HTERT RPE-1 (cell line): ENCODE data around the gene OR52E2.
"Not testable (repeated sequence)": the region's sequence is repeated elsewhere in the genome, so short reads cannot be mapped to it uniquely, and the experiment has no call there.

Source experiments
- in situ Hi-C: fragments of 300-500 bp; cut with MboI; formaldehyde crosslinking; loops from 4 replicates; pipeline ENCODE4 v1.14.3; 2020; ENCODE audit warnings: low sequenced_read_pairs

Gene OR52E2

GRCh38 chr11:5059391-5059790, at the start of gene OR52E2:
Gene OR52E2 (minus strand): TSS chr11:5059627. CDS start chr11:5059627, 0 bp downstream.
- in situ Hi-C loops = no loop called here

- in situ Hi-C loops = no loop called here
Observed at GRCh38 chr11:5107285-5107684, 47.9 kb upstream of the OR52E2 start.

- in situ Hi-C loops = no loop called here
Observed at GRCh38 chr11:5103066-5103465, 43.6 kb upstream of the OR52E2 start.

- in situ Hi-C loops = no loop called here
Observed at GRCh38 chr11:5102246-5102645, 42.8 kb upstream of the OR52E2 start.

GRCh38 chr11:5096011-5096410, 36.6 kb upstream of the OR52E2 start:
- in situ Hi-C loops = no loop called here

- in situ Hi-C loops = no loop called here
Observed at GRCh38 chr11:5092821-5093585, 33.6 kb upstream of the OR52E2 start.

GRCh38 chr11:5090668-5091067, 31.2 kb upstream of the OR52E2 start:
- in situ Hi-C loops = no loop called here

GRCh38 chr11:5088556-5088955, 29.1 kb upstream of the OR52E2 start:
- in situ Hi-C loops = no loop called here

- in situ Hi-C loops = no loop called here
Observed at GRCh38 chr11:5083602-5084001, 24.2 kb upstream of the OR52E2 start.

- in situ Hi-C loops = no loop called here
Observed at GRCh38 chr11:5081405-5081804, 22.0 kb upstream of the OR52E2 start.

- in situ Hi-C loops = no loop called here
Observed at GRCh38 chr11:5071799-5072198, 12.4 kb upstream of the OR52E2 start.

- in situ Hi-C loops = no loop called here
Observed at GRCh38 chr11:5069272-5069671, 9.8 kb upstream of the OR52E2 start, which contains the start of gene OR52E1. Gene OR52E1 (plus strand): TSS chr11:5069572.

GRCh38 chr11:5065027-5065426, 5.6 kb upstream of the OR52E2 start:
- in situ Hi-C loops = no loop called here

GRCh38 chr11:5058679-5059078, 748 bp downstream of the OR52E2 start:
- in situ Hi-C loops = not testable (repeated sequence)

GRCh38 chr11:5046754-5047330, 12.6 kb downstream of the OR52E2 start:
- in situ Hi-C loops = no loop called here

- in situ Hi-C loops = no loop called here
Observed at GRCh38 chr11:5046226-5046625, 13.2 kb downstream of the OR52E2 start, which contains the start of gene OR52J3. Gene OR52J3 (plus strand): TSS chr11:5046526. CDS start chr11:5046526, 0 bp downstream.

GRCh38 chr11:5043380-5043779, 16.0 kb downstream of the OR52E2 start:
- in situ Hi-C loops = no loop called here

GRCh38 chr11:5042091-5042490, 17.3 kb downstream of the OR52E2 start:
- in situ Hi-C loops = no loop called here

GRCh38 chr11:5040876-5041275, 18.6 kb downstream of the OR52E2 start:
- in situ Hi-C loops = no loop called here

GRCh38 chr11:5038341-5038740, 21.1 kb downstream of the OR52E2 start:
- in situ Hi-C loops = no loop called here

- in situ Hi-C loops = no loop called here
Observed at GRCh38 chr11:5037926-5038325, 21.5 kb downstream of the OR52E2 start.

- in situ Hi-C loops = no loop called here
Observed at GRCh38 chr11:5036669-5037068, 22.8 kb downstream of the OR52E2 start.
